NCI-H2081 (cell line): Measurements from ENCODE around the gene PLIN4.
"Not testable (repeated sequence)": the region's sequence is repeated elsewhere in the genome, so short reads cannot be mapped to it uniquely, and the experiment has no call there.

Source experiments
- DNase-seq, 2 experiments: peaks; one replicate each; lab custom pipeline; 2025; lab: John Stamatoyannopoulos, UW

PLIN4 gene

GRCh38 chr19:4527377-4527776 is 9.1 kb upstream of the PLIN4 start:
- not testable (repeated sequence) for DNase-seq

- no peak for DNase-seq
Measured at GRCh38 chr19:4525563-4526002, 7.3 kb upstream of the PLIN4 start.

DNA sequence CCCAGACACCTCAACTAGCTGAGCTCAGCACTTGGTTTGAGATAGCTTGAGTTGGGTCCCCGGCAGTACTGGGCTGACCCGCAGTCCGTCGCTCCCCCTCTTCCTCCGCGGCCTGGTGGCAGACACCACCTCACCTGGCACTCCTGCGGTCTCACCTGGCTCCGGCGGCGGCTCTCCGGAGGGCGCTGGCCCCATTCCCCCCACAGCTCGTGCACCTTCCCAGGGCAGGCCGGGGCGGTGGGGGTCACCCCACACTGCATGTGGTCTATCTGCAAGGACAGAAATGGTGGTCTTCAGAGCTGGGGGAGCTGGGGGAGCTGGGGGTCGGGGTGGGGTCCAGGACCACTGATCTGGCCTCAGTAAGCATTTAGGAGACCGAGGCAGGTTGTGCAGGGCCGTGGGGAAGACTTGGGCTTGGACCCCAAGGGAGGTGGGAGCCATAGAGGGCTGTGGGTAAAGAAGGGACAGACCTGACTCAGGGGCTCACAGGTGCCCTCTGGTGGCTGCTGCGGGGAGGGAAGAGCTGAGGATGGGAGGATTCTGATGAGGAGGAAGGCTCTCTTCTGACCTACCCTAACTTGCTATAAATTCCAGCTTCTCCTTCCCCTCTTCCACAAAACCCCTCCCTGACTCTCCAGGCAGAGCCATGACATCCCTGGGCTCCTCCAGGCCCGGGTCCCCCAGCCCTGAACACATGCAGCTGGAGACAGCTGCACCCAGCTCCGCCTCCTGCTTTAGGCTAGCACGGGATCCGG is 6.7 kb upstream of the PLIN4 start:
- peak; percentile 35 to 50 for DNase-seq

DNA sequence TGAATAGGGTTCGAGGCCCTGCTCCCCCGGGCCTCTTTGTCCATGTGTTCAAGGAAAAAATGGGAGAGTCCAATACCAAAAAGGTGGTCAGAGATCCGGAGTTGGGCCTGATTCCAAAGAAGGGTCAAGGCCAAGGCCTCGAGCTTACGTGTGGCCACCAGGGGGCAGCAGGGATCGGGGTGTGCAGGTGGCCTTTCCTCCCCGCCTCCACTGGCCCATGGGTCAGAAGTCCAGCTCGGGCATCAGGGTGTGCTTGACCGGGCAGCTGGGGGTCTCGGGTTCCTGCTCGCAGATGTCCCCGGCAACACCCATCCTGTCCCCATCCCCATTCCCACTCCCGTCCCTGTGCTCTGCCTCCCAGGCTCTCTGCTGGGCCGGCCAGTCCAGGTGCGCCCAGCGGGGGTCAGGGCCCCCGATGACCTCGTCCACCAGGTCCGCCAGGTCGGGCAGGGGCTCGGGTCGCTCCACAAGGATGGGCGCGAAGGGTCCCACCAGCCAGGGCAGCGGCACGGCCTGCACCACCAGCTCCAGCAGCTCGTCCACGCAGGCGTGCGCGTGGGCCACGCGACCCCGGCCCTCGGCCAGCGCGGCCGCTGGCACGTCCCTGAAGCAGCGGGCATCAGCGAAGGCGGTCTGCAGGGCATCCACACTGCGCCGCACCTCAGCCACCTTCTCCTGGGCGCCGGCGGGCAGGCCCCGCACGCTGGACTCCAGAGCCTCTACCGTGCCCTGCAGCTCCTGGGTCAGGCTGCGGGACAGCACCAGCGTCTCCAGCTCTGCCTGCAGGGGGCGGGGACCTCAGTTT is 5.2 kb upstream of the PLIN4 start:
- DNase-seq = no peak

- DNase-seq = no peak
Measured at GRCh38 chr19:4522291-4523002, 4.2 kb upstream of the PLIN4 start.

DNA sequence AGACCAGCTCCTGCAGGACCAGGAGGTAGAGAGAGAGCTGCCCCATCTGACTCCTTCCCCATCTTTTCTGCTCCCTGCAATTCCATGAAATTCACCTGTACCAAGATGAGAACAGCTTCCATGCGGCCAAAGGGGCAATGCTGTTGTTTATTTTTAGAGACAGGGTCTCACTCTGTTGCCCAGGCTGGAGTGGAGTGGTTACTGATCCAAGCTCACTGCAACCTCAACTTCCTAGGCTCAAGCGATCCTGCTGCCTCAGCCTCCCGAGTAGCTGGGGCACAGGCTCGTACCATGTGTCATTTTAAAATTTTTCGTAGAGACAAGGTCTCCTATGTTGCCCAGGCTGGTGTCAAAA is 3.6 kb upstream of the PLIN4 start:
- no peak for DNase-seq

DNA sequence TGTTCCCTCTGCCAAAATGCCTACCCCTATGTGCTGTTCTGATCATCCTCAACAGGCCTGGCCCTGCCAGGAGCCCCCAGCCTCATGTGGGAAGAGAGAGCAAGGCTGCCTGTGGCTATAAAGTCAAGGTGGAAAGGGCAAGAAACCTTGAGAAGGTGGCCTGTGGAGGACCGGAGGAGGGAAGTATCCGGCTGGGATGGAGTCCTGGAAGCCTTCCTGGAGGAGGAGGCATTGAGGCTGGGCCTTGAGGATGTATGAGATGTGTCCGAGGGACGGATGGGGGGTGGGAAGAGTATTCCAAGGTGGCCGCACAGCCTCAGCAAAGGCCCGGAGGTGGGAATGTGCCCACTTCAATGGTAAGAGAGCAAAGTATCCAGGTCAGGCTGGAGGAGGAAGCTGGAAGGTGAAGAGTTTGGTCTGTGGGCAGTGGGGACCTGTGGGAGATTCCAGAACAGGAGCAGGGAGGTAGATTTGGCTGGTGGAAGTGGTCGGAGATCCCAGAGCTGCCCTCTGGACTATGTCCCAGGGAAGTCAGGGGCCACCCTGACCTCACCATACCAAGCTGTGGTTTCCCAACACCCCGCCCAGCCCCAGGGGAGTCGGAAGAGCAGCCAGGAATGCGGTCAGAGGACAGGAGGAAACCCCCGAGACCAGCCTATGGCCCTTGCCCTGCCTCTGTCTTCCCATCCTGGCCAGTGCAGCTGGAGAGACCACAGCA is 3.0 kb upstream of the PLIN4 start:
- no peak for DNase-seq

DNA sequence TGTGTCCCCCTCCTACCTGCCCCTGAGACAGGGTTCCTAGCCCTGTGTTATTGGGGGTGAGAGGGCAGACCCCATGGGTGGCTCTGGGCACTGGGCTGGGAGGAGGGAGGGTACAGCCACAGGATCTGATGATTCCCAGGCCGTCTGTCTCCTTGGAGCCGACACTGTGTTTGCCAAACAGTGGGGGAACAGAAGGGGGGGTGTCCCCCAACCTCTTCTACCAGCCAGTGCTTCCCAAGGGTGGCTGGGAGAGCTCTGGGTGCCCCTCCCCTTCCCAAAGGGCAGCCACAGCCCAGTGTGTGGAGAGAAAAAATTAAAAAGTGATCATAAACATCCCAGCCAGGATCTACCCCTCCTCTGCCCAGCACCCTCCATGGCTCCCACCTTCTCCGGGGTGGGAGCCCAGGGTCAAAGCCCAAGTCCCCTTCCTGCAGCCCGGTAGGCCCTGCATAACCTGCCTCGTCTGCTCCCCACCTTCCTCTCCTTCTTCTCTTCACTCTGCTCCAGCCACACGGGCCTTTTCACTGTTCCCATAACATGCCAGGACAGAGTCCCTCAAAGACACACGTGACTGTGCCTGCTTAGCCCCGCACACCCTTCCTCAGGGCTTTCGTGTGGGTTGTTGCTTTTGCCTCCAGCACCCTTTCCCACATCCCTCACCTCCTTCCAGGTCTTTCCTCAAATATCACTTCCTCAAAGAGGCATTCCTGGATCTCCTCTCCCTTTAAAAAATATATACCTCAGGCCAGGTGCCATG is 1.4 kb upstream of the PLIN4 start:
- DNase-seq = peak in 1 of 2 experiments; percentile 5

- no peak for DNase-seq
Measured at GRCh38 chr19:4519172-4519496, 848 bp upstream of the PLIN4 start.

DNA sequence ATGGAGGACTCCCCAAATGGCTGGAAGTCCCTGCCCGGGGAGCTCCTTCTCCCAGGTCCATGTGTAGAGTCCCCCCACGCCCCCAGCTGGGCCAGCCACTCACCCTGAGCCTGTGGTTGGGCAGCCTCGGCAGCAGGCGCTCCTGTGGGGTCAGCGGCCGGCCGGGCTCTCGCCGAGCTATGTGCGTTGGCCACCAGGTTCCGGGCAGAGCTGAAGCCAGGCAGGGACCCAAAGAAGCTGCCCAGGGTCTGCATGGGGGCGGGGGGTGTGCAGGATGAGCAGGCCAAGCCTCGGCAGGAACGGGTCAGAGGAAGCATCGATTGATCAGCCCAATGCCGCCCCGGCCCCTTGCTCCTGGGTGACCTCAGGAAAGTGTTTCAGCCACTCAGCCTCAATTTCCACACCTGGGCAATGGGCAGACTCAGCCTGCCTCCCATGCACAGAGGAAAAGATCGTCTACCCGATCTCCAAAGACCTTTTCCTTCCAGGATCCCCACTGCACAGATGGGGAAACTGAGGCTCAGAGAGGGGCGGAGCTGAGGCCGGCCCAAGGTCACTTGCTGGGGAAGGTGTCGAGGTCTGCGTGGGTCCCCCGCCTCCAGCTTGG is 732 bp downstream of the PLIN4 start:
- no peak for DNase-seq

GRCh38 chr19:4516939-4517300 is 1.4 kb downstream of the PLIN4 start:
- no peak for DNase-seq

- DNase-seq = no peak
Measured at GRCh38 chr19:4516199-4516938, 1.9 kb downstream of the PLIN4 start.

- DNase-seq = no peak
Measured at GRCh38 chr19:4515732-4516131, 2.6 kb downstream of the PLIN4 start.

GRCh38 chr19:4513248-4513647 is 5.0 kb downstream of the PLIN4 start:
- no peak for DNase-seq

DNA sequence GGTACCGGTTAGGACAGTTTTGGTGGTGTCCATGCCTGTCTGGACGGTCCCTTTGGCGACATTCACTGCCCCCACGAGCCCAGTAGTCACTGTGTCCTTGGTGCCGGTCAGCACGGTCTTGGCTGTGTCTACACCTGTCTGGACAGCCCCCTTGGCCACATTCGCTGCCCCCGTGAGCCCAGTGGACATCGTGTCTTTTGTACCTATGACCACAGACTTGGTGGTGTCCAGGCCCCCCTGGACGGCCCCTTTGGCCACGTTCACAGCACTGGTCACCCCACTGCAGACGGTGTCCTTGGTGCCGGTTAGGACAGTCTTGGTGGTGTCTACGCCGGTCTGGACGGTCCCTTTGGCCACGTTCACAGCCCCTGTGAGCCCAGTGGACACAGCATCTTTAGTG is 6.2 kb downstream of the PLIN4 start:
- no peak for DNase-seq

- DNase-seq = no peak
Measured at GRCh38 chr19:4511300-4512054, 6.8 kb downstream of the PLIN4 start.

- no peak for DNase-seq
Measured at GRCh38 chr19:4510435-4511255, 7.6 kb downstream of the PLIN4 start.

DNA sequence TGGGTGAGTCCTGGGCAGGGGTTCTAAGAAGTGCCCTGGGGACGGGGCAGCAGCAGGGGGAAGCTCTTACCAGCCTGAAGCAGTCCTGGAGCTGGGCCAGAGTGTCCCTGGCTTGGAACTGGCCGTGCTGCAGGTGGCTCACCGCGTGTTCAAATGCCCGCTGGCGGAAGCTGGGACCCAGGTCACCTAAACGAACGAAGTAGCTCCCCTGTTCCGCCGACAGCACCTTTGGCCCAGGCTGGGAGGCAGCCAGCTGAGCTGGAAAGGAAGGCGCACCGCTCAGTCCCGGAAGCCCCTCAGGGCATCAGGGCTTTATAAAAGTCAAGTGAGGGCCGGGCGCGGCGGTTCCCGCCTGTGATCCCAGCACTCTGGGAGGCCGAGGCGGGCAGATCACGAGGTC is 9.6 kb downstream of the PLIN4 start:
- peak in 1 of 2 experiments; percentile 22 for DNase-seq

DNA sequence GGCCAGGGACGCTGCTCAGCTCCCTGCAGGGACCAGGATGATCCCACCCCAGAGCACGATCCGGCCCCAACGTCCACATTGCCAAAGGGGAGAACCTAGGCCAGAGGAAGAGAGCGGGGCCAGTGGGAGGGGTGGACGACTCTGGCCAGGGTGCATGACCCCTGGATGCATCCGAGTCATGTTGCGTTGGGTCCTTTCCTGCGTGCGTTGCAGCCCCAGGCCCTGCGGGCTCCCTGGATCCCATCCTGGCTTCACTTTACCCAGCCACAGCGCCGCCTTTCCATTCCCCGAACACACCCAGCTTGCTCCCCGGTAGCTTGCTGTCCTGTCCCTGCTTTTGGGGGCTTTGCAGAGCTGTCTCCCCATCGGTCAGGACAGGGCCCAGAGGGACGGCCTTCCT is 10.5 kb downstream of the PLIN4 start:
- DNase-seq = no peak
